SK-N-SH (cell line): Measurements from ENCODE around the gene PALM.

Experiments
- CTCF ChIP-seq: fragments of 200-600 bp; sonication (generic); IDR thresholded peaks from 2 replicates; pipeline ENCODE4 v1.6.1; 2017; ENCODE audit warnings: antibody characterized with exemption, mild to moderate bottlenecking, moderate library complexity
- TCF12 ChIP-seq: IDR thresholded peaks from 2 replicates; pipeline ENCODE4 v1.4.0; 2012

DNA sequence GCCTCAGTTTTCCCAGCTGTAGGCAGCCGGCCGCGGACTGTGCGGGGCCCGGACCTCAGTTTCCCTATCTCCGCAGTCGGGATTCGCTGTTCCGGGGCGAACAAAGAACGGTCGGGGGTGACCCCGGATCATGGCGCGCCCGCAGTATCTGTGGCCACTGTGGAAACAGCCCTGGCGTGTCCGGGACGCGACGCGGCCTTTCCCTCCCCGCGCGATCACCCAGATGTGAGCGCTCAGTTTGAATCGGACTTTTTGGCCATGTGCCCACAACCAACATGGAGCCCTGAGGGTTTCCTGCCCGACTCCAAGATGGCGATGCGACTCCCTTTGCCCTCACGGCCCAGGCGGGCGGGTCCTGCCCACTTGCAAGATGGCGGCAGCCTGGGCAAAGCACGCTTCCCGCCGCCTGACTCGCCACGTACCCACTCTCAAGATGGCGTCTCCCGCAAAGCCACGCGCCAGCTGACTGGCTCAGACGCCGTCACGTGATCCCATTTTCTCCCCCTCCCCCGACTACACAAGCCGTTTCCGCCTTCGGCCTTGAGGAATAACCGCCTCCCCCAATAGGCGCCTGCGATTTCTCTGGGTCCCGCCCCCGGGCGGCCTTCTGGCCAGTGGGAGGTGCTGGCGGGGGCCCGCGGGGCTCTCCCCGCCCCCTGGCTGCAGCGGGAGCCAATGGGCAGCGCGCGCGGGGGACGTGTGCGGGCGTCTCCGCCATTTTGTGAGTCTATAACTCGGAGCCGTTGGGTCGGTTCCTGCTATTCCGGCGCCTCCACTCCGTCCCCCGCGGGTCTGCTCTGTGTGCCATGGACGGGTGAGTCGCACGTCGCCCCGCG is 88.2 kb downstream of the PALM start, which contains the start of gene PTBP1:
- 0 out of 2 replicates have a peak, but pooled peaks have one; percentile 5 for TF ChIP-seq TCF12
- TF ChIP-seq CTCF: no peak
